ENCODE results near the gene MED12L. TPM values are rescaled to one million over a fixed set of nuclear protein-coding genes. Genes with fewer than 3 reads are reported as not detected.
"Not testable (repeated sequence)": the region's sequence is repeated elsewhere in the genome, so short reads cannot be mapped to it uniquely, and the experiment has no call there.

The MED12L gene
- total RNA-seq, 1 experiment from 2014 or later, result not detected

DNA sequence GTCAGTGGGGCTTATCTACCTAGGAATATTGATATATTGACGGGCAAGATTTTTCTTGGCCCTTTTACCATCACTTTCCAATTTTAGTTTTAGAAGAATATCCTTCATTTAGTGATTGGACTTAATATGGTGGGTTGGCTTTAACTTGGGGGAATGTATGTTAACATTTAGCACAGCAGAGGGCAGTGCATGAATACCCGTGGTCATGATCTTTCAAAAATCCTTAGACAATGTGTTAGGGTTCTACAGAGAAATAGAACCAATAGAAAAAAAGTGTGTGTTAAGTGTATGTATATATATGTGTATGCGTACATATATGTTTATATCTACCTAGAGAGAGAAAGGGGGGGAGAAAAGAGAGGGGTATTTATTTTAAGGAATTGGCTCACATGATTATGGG, 80.7 kb downstream of the MED12L start:
- DNase-seq (ENCODE audit: low spot score), result no peak
- in situ Hi-C loops (cut with HindIII; ENCODE audit: low sequenced_read_pairs), result no loop called here

DNA sequence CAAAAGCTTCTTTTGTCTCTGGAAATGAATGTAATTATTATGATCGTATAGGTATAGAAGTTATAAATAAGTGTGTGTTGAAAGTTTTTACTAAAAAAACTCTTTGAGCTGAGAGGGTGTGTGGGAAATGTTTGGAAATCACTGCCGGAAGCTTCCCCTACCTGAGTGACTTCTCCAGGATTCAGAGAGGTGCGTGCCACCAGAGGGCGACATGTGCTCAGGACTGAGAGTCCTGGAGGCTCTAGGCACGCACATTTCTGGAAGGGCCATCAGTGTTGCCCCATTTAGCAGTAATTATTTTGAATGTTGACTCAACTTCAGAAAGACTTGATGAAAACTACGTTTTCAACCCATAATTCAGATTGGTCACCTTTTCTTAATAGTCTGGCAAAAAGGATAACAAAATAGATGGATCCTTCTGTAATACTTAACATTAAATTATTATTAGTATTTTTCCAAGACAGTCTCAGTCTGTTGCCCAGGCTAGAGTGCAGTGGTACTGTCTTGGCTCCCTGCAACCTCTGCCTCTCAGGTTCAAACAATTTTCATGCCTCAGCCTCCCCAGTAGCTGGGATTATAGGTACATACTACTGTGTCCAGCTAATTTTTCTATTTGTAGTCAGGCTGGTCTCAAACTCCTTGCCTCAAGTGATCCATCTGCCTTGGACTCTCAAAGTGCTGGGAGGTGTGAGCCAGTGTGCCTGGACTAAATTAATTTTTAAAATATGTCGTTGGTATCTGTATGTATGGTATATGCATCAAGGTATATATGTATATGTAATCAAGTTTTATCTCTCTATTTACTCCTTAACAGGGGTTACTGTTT, 83.0 kb downstream of the MED12L start:
- in situ Hi-C loops (cut with HindIII; ENCODE audit: low sequenced_read_pairs), result no loop called here

DNA sequence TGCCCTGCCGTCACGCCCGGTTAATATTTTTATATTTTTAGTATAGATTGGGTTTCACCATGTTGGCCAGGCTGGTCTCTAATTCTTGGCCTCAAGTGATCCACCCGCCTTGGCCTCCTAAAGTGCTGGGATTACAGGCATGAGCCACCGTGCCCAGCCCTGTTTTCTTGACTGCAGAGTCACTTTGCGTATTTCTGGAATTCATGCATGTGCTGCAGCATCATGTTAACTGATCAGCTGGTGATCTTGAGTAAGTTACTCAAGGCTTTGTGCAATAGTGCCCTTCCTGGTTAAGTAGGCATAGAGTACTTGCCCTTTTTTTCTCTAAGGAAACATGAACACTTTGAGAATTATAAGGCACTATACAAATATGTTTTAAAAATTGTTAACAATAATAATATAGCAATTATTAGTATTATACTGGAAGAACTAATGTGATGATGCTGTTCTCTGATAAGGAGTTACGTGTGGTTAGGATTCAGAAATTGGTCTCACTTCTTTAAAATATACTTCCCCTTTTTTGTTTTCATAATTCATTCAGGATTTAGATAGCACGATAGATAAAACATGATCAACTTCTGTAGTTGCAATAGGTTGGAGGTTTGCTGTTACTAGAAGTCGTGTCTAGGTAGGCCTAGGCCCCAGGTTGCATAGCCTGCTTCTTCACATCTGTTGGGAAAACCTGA, 83.9 kb downstream of the MED12L start:
- in situ Hi-C loops (cut with HindIII; ENCODE audit: low sequenced_read_pairs), result no loop called here
- DNase-seq (ENCODE audit: low spot score), result no peak

More for the DNA sequence above, 83.0 kb downstream of the MED12L start:
- DNase-seq (ENCODE audit: low spot score), result peak; percentile 46

DNA sequence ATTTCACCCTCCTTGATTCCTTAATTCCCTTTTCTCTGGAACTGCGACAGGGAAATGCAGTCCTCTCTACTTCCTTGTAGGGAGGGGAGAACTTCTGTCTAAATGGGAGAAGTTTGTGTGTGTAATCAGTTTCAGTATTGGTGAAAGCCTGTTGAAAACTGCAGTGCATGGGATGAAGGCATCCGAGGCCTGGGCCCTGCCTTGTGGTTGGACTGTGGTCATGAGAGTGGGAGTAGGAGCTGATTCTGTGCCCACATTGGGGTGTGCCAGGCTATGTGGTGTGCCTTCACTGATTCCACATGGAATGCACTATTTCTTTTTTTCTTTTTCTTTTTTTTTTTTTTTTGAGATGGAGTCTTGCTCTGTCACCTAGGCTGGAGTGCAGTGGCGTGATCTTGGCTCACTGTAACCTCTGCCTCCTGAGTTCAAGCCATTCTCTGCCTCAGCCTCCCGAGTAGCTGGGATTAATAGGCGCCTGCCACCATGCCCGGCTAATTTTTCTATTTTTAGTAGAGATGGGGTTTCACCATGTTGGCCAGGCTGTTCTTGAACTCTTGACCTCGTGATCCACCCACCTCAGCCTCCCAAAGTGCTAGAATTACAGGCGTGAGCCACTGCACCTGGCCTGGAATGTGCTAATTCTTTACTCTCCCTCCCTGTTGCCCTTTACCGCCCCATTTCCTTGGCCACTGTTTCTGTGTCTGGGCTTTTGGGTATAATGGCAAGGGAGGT, 84.7 kb downstream of the MED12L start:
- in situ Hi-C loops (cut with HindIII; ENCODE audit: low sequenced_read_pairs); DNase-seq (ENCODE audit: low spot score): not testable (repeated sequence)

DNA sequence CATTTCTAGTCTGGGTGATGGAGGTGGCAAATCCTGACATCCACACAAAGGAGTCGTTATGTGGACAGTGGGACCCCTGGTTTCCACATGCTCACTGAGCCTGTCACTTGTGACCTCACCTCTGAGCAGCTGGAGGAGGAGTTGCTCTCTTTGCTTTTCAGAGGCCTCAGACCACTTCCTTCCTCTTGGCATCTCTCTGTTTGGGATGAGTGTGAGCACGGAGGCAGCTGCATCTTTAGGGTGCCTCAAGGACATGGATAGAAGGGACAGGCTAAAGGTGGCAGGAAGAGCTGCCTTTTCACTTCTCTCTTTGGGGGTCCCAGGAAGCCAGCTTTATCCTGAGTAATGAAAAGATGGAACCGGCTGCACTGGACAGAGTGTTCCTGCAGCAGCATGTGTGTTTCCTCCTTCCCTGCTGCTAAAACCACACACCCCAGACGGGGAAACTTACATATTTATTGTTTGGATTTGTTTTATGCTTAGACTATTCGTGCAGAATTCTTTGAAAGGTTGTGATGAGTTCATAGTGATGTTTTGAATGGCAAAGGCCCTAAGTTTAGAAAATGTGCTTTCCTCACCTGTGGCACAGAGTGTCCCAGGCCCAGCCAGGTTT, 85.8 kb downstream of the MED12L start:
- in situ Hi-C loops (cut with HindIII; ENCODE audit: low sequenced_read_pairs), result no loop called here
- no peak for DNase-seq (ENCODE audit: low spot score)

DNA sequence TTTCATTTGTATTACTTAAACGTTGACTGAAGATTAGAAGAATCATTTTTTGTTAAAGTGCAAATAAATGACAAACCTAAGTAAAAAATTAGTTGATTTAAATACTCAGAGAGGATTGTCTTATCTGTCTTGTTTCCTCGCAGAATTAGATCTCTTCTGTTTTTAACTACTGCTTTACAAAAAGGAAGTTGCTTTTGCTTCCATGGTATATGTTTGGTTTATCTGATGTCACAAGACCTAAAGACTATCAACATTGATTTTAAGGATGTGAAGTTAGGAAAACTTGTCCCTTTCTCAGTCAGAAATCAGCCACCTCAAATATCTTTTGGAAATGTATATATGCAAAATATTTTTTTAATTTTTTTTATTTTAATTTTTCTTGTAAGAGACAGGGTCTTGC, 88.9 kb downstream of the MED12L start:
- in situ Hi-C loops (cut with HindIII; ENCODE audit: low sequenced_read_pairs), result no loop called here
- no peak for DNase-seq (ENCODE audit: low spot score)

DNA sequence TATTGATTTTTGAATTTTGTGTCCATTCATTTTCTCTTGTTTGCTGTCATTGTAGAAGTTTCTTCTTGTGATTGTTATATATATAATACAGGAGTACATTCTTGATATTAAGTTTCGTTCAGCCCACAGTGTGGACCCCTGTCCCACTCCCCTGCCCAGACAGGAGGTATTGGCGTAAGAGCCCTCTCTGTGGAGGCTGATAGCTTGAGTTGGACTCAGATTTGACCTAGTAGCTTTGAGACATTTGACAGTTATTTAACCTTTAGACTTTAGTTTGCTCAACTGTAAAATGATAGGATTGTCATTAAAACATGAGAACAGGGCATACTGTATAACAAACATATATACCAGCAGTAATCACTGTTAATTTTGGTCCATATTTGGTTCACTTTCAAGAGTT, 90.5 kb downstream of the MED12L start:
- DNase-seq (ENCODE audit: low spot score), result no peak
- in situ Hi-C loops (cut with HindIII; ENCODE audit: low sequenced_read_pairs), result no loop called here

DNA sequence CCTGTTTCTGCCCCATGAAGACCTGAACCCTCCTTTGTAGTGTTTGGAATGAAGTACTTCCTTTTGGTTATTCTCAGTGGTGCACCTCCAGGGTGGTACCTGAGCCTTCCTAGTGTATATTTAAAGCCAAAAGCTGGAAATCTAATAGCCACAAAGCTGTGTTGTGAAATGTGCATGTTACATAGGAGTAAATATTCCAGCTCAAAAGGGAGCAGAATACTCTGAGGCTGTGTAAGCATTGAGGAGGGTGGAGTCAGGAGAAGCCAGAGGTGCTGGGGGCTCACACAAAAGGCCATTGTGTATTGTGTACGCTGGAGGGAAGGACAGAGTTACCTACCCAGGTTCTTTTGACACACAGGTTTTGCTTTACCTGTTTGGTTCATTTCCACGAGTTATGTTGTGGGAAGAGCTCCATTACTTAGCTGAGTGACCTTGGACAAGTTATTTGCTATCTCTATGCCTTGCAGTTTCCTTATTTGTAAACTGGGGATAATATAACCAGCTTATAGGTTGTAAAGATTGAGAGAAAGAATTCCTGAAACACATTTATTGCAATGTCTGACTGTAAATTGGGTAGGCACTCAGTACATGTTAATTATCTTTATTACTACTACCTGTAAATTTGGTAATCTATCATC, 92.9 kb downstream of the MED12L start:
- in situ Hi-C loops (cut with HindIII; ENCODE audit: low sequenced_read_pairs), result no loop called here

DNA sequence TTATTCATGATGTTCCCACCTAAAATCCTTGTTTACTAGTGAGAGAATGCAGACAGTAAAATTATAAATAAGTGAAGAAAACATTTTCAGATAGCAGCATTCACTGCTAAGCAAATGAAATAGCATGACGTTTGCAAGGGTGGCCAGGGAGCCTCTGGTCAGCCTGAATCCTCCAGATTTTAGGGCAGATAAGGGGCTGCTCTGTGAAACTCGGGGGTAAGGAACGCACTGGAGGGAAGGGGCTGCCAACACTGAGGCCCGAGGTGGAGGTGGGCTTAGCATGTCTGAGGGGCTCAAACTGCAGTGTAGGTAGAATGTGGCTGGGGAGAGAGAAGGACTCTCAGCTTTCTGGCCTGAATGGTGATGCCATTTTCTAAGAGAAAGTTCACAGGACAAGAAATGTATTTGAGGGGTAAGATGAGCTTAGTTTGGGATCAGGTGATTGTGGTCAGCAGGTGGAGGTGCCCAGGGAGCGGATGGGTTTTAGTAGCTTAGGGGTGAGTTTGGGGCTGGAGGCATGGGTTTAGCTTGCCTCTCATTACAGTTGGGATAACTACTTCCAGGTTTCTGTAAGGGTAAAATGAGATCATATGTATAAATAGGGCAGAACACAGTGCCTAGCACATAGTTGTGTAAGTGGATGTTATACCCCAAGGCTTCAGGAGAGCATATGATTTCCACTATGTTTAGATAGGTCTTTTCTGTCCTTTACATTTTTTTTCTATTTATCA, 97.0 kb downstream of the MED12L start:
- DNase-seq (ENCODE audit: low spot score), result no peak
- in situ Hi-C loops (cut with HindIII; ENCODE audit: low sequenced_read_pairs), result no loop called here

More for the DNA sequence above, 92.9 kb downstream of the MED12L start:
- DNase-seq (ENCODE audit: low spot score), result no peak

DNA sequence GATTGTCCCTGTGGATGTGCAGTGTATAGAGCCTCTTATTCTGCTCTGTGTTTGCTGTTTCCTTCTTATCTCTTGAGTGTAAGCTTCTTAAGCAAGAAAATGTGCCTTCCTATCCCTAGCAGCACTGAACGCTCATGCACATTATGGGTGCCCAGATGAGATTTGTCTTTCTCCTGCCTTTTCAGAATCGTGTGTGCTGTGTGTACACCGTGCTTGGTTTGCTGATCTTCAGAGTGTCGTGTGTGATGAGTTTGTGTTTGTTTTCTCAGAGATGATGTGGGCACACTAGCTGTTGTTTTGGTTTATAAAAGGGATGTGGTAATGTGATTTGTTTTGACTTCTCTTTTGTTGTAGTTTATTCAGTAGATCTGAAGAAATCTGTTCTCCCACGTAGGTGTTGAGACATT, 97.8 kb downstream of the MED12L start:
- DNase-seq (ENCODE audit: low spot score), result no peak
- in situ Hi-C loops (cut with HindIII; ENCODE audit: low sequenced_read_pairs), result no loop called here

DNA sequence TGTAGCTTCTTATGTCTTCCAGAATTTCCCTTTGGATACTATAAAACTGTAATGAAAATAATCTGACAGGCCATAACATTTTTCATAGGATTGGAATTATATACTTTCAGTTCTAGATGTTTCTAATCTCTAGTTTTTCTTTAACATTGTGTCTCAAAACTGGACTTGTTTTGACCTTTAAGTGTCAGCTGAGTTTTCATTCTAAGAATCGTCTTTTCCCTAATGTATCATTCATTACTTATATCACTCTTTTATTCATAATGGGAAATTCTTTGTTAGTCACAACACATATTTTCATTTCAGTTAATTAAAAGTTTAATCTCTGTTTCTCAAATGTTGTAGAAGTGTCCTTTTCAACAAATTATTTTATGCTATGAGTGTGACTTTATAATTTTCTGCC, 105.6 kb downstream of the MED12L start:
- in situ Hi-C loops (cut with HindIII; ENCODE audit: low sequenced_read_pairs), result no loop called here

DNA sequence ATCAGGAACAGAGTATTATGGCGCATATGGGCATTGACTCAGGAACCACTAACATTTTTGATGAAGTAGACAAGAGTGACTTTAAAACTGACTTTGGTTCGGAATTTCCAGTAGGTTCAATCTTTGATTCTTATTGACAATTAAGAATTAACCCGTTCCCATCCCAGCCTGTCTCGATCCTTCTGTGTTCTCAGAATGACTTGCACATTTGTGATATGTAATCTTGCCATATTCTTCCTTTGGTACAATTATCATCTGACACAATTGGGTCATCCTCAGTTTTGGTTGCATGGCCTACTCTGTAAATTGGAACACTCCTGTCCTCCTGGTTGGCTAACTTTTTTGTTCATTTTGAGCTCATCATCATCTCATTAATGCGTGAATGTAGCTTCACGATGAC, 107.1 kb downstream of the MED12L start:
- DNase-seq (ENCODE audit: low spot score), result no peak
- in situ Hi-C loops (cut with HindIII; ENCODE audit: low sequenced_read_pairs), result no loop called here

More for the DNA sequence above, 105.6 kb downstream of the MED12L start:
- no peak for DNase-seq (ENCODE audit: low spot score)

DNA sequence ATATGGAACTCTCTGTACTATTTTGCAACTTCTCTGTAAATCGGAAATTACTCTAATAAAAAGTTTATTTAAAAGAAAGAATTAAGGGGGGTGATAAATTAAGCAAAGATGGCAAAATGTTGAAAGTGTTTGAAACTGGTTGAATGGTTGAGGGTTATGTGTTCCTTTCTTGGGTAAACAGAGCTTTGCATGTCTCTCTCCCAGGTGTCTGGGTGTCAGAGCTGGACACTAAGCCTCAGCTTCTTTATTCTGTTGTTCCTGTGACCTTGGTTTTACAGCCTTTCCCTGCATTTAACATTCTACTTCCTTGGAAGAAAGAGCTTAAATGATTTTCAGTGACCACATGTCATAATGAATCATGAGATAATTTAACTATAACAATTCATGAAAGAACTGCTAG, 110.4 kb downstream of the MED12L start:
- DNase-seq (ENCODE audit: low spot score), result no peak
- in situ Hi-C loops (cut with HindIII; ENCODE audit: low sequenced_read_pairs), result no loop called here

DNA sequence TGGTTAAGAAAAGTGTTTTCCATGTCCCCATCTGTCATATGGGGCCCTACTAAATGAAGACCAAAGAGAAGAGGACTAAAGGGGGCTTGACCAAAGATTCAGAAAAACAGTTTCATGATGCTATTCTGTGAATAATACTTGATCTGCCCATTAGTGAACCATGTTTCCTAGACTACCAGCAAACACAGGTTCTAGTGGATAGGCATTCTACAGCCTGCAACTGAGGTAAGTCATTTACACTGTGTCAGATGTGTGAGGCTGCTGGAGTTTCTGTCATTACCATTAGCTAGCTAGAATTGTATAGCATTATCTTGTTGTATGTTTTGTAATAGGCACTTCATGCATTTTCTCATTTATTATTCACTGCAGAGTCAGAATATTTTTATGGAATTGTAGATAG, 111.0 kb downstream of the MED12L start:
- in situ Hi-C loops (cut with HindIII; ENCODE audit: low sequenced_read_pairs), result no loop called here
- DNase-seq (ENCODE audit: low spot score), result no peak

DNA sequence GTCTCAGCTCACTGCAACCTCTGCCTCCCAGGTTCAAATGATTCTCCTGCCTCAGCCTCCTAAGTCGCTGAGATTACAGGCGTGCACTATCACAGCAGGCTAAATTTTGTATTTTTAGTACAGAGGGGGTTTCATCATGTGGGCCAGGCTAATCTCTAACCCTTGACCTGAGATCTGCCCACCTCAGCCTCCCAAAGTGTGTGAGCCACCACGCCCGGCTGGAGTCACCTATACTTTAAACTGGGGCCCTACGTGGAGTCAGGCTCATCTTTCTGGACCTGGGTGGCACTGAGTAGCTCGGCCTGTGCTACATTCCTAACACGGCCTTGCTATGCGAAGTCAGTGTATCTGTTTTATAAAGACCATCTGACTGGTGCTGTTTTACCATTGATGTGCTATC, 111.8 kb downstream of the MED12L start:
- DNase-seq (ENCODE audit: low spot score), result no peak
- in situ Hi-C loops (cut with HindIII; ENCODE audit: low sequenced_read_pairs), result no loop called here

DNA sequence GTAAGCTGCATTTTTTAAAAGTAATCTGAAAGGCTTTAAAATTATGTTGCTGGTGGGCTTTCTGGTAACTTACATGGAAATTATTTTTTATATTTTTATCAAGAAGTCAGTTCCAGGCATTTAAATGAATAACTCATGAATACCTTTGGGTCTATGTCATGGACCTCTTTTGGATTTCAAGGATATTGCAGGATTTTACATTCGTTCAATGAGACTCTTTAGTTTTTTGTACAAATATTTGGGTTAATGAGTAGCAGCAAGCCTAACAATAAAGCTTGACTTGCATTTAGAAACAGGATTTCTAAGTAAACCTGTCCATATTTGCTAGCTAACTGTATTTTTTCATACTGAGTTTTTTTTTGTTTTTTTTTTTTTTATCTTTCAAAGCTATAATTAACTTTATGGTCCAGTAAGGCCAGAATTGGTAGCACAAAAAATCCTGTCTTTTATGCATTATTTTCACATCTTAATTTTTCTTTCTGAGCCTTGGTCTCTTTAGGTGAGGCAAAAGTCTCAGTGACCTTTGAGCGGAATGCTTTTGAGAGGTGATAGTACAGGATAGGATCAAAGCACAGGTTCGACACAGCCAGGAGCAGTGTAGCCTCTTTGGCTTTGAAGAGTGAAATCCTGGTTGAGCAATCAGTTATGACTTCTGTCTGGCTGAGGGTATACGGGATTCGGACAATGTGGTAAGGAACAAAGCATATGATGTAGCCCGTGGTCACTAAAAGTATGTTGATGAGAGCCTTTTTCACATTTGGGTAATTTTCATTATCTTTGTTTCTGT, 112.7 kb downstream of the MED12L start:
- in situ Hi-C loops (cut with HindIII; ENCODE audit: low sequenced_read_pairs), result no loop called here
- no peak for DNase-seq (ENCODE audit: low spot score)

DNA sequence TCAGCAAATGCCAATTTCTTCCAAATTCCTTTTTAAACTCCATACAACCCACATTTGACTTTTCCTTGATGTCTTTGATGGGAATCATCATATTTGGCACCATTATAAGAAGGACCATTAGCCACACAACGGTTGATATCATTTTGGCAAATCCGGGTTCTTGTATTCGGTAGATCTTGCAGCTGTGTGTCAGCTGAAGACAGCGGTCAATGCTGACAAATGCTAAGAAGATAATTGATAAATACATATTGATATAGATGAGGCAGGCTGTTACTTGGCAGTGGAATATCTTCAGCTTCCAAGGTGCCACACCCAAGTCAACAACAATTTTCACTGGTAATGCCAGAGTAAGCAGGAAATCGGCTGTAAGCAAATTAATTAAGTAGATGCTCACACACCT, 113.4 kb downstream of the MED12L start:
- in situ Hi-C loops (cut with HindIII; ENCODE audit: low sequenced_read_pairs), result no loop called here
- no peak for DNase-seq (ENCODE audit: low spot score)
